ENCODE measurements around the gene TDRD3. TPM values are rescaled to one million over a fixed set of nuclear protein-coding genes. Genes with fewer than 3 reads are reported as not detected.

TDRD3 gene
- total RNA-seq (10 to 100 TPM; 22.4 to 27.2 TPM), total RNA-seq (11.0 to 65.1 (median 35.1) reads per million in 172 experiments)
- polyA plus RNA-seq (2013, experiment 1 of 2): 19.1 TPM
- 22.0 TPM for polyA plus RNA-seq (2013, experiment 2 of 2)

DNA sequence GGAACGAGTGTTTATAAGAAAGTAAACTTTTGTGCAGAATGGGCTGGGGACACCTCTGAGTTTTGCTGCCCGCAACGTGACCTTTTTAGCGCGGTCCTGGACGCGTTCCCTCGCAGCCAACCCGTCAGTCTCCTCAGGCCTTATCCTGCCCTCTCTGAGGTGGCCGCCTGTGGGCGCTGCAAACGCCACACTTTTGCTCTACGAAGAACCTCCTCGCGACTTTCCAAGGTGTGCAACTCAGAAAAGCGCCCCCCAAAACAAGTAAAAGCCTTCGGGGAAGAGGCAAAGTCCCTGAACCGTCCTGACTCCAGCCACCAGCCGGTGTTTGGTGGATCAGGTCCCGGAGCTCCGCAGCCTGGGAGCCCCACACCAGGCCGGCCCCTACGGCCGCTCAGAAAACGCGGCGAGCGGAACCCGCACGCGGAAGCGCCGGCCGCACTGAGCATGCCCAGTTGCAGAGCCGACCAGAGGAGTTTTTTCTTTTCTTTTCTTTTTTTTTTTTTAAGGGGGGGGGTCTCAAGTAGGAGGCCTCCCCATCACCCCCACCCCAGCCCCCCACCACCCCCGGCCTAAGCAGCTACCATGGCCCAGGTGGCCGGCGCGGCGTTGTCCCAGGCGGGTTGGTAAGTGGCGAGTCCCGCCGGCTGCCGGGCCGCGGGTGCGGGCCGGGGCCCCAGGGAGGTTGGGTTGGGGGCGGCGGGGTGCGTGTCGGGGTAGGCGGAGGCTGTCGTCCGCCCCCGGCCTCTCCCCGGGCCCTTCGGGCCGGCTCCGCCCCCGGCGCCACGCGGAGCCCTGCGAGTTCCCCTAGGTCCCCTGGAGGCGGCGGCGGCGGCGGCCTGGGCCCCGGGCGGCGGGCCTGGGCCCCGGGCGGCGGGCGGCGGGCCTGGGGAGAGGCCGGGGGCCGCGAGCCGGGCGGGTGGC lies at the start of gene TDRD3:
Gene TDRD3, plus strand, starts transcription at position 438 of the 921 bp plus-strand sequence. Its CDS starts 145 bp downstream, at position 583.
- Histone ChIP-seq H3K4me1 (ENCODE audit: insufficient read depth, low read length) (peaks cover 20% of the 10 kb centered on the region), H3K27me3 (ENCODE audit: control insufficient read depth in 1 of 2, insufficient read depth in 2 of 2, low read length in 2 of 2) (no peaks in the 10 kb centered on the region), H3K4me3 (ENCODE audit: low read length) (peak within 1 kb of the TSS; percentile 87), H3K9me3 (ENCODE audit: control insufficient read depth in 1 of 2, insufficient read depth in 1 of 2, low read length in 2 of 2) (no peaks in the 10 kb centered on the region), H3K36me3 (ENCODE audit: insufficient read depth, low read length) (no peaks in the 10 kb centered on the region), H3K27ac (ENCODE audit: low read depth in 1 of 2, low read length in 2 of 2) (peak within 1 kb of the TSS; percentile 82 to 88)
- TF ChIP-seq, protein P1, sequence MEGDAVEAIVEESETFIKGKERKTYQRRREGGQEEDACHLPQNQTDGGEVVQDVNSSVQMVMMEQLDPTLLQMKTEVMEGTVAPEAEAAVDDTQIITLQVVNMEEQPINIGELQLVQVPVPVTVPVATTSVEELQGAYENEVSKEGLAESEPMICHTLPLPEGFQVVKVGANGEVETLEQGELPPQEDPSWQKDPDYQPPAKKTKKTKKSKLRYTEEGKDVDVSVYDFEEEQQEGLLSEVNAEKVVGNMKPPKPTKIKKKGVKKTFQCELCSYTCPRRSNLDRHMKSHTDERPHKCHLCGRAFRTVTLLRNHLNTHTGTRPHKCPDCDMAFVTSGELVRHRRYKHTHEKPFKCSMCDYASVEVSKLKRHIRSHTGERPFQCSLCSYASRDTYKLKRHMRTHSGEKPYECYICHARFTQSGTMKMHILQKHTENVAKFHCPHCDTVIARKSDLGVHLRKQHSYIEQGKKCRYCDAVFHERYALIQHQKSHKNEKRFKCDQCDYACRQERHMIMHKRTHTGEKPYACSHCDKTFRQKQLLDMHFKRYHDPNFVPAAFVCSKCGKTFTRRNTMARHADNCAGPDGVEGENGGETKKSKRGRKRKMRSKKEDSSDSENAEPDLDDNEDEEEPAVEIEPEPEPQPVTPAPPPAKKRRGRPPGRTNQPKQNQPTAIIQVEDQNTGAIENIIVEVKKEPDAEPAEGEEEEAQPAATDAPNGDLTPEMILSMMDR (IDR thresholded peaks at IDR 0.05): peak; percentile 78
- Mint-ChIP-seq H3K27me3 (no peaks in the 10 kb centered on the region), H3K27ac (peak within 1 kb of the TSS; percentile 95), H3K4me3 (peak within 1 kb of the TSS; percentile 95), H3K36me3 (ENCODE audit: low read depth) (peaks cover 12% of the 10 kb centered on the region), H3K4me1 (ENCODE audit: low read depth) (peaks cover 39% of the 10 kb centered on the region), H3K9me3 (no peaks in the 10 kb centered on the region)
- intact Hi-C loops (cut with DNase I, micrococcal nuclease): loop anchor here (2.0 to 5.0 kb wide), 3 partner anchors 34 to 235 kb away; partner anchors contain the start of gene DIAPH3 (in 1 of the 2)
- ATAC-seq (ENCODE audit: poor library complexity): peak; percentile 67
- ChIA-PET POLR2A (interaction anchor here (0.8 to 2.3 kb wide), 6 partner anchors 15 to 1005 kb away, joined by 3 to 14 read pairs (median 5); partner anchors contain the start of gene DIAPH3), CTCF (interaction anchor here (1.1 kb wide), 1 partner anchor 233 kb away, joined by 3 read pairs; no protein-coding TSS in a partner anchor)
- peak; percentile 57 to 91 (median 70) for DNase-seq

DNA sequence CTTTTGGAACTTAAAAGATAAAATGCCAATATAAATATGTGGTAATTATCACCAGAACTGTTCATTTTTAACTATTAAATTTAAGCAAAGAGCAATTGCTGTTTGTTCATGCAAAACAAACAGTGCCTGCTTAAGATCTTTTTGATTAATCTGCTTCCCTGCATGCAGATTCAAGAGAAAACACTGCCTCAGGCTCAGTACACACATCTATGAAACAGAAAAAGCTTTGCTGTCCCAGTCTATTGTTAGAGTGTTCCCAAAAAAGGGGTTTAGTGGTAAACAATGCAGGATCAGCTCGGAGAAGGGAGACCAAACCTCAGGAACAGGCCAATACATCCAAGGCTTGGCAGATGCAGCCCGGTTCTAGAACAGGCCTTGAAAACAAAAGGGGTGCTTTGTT lies 49.3 kb upstream of the TDRD3 start:
- H3K4me3 Mint-ChIP-seq: no peak overlapping the region
- POLR2A ChIA-PET: no interaction called here
- DNase-seq (no peak), ATAC-seq (ENCODE audit: poor library complexity) (no peak)
- TF ChIP-seq, protein P1 (IDR thresholded peaks at IDR 0.05): no peak
- H3K27me3 Mint-ChIP-seq: peaks cover 66% of the 10 kb centered on the region
- Histone ChIP-seq H3K36me3 (ENCODE audit: insufficient read depth, low read length) (no peaks in the 10 kb centered on the region), H3K27me3 (ENCODE audit: control insufficient read depth in 1 of 2, insufficient read depth in 2 of 2, low read length in 2 of 2) (peaks cover 10 to 25% of the 10 kb centered on the region in 2 experiments), H3K9me3 (ENCODE audit: control insufficient read depth in 1 of 2, insufficient read depth in 1 of 2, low read length in 2 of 2) (no peaks in the 10 kb centered on the region), H3K4me1 (ENCODE audit: insufficient read depth, low read length) (no peaks in the 10 kb centered on the region), H3K27ac (ENCODE audit: low read depth in 1 of 2, low read length in 2 of 2) (no peak overlapping the region), H3K4me3 (ENCODE audit: low read length) (no peak overlapping the region)
- no peaks in the 10 kb centered on the region for H3K4me1 Mint-ChIP-seq (ENCODE audit: low read depth)
- no peak overlapping the region for H3K27ac Mint-ChIP-seq
- H3K9me3 Mint-ChIP-seq: no peaks in the 10 kb centered on the region
- intact Hi-C loops (cut with DNase I, micrococcal nuclease): no loop called here
- CTCF ChIA-PET: no interaction called here
- no peaks in the 10 kb centered on the region for H3K36me3 Mint-ChIP-seq (ENCODE audit: low read depth)

- H3K27me3 Mint-ChIP-seq: peaks cover 64% of the 10 kb centered on the region
- no peak overlapping the region for H3K27ac Mint-ChIP-seq
- no peak overlapping the region for H3K4me3 ChIP-seq (ENCODE audit: low read length)
- H3K36me3 Mint-ChIP-seq (ENCODE audit: low read depth): no peaks in the 10 kb centered on the region
- ChIA-PET POLR2A (no interaction called here), CTCF (no interaction called here)
- H3K9me3 Mint-ChIP-seq: no peaks in the 10 kb centered on the region
- ATAC-seq (ENCODE audit: poor library complexity) (no peak), DNase-seq (no peak)
- no peaks in the 10 kb centered on the region for H3K4me1 Mint-ChIP-seq (ENCODE audit: low read depth)
- H3K4me3 Mint-ChIP-seq: no peak overlapping the region
- H3K4me1 ChIP-seq (ENCODE audit: insufficient read depth, low read length): no peaks in the 10 kb centered on the region
- TF ChIP-seq, protein P1 (IDR thresholded peaks at IDR 0.05): no peak
- H3K36me3 ChIP-seq (ENCODE audit: insufficient read depth, low read length): no peaks in the 10 kb centered on the region
- H3K9me3 ChIP-seq (ENCODE audit: control insufficient read depth in 1 of 2, insufficient read depth in 1 of 2, low read length in 2 of 2): no peaks in the 10 kb centered on the region
- intact Hi-C loops (cut with DNase I, micrococcal nuclease): no loop called here
- H3K27me3 ChIP-seq (ENCODE audit: control insufficient read depth in 1 of 2, insufficient read depth in 2 of 2, low read length in 2 of 2): peaks cover 10 to 23% of the 10 kb centered on the region in 2 experiments
- H3K27ac ChIP-seq (ENCODE audit: low read depth in 1 of 2, low read length in 2 of 2): no peak overlapping the region
These were observed 48.9 kb upstream of the TDRD3 start for GRCh38 chr13:60348097-60348496.

All from CD4-positive, alpha-beta T cell (primary cell).